Measurements from ENCODE around the gene DNAAF2.

DNA sequence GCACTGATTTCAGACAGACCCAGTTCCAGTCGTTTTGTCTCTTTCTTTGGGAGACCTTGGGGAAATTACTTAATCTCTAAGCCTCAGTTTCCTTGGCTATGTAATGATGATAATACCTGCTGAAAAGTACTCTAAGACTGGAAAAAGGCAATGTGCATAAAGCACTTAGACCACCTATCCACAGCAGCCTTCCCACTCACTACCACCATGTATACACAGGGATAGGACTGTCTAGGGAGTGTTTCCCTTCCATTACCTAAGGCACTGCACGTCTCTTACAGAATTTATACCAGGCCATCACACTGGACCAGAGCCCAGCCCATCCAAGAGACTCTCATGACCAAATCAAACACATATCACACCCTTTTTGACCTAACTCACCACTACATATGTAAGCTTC is 55.2 kb downstream of the DNAAF2 start:
- TF ChIP-seq, protein P1, sequence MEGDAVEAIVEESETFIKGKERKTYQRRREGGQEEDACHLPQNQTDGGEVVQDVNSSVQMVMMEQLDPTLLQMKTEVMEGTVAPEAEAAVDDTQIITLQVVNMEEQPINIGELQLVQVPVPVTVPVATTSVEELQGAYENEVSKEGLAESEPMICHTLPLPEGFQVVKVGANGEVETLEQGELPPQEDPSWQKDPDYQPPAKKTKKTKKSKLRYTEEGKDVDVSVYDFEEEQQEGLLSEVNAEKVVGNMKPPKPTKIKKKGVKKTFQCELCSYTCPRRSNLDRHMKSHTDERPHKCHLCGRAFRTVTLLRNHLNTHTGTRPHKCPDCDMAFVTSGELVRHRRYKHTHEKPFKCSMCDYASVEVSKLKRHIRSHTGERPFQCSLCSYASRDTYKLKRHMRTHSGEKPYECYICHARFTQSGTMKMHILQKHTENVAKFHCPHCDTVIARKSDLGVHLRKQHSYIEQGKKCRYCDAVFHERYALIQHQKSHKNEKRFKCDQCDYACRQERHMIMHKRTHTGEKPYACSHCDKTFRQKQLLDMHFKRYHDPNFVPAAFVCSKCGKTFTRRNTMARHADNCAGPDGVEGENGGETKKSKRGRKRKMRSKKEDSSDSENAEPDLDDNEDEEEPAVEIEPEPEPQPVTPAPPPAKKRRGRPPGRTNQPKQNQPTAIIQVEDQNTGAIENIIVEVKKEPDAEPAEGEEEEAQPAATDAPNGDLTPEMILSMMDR (IDR thresholded peaks at IDR 0.05) = no peak
- TF ChIP-seq POLR2A (IDR thresholded peaks at IDR 0.05) = no peak
- TF ChIP-seq POLR2AphosphoS5 (IDR thresholded peaks at IDR 0.05) = no peak
